Stimulated activated CD8-positive, alpha-beta memory T cell treated with anti-CD3 and anti-CD28 coated beads, Interleukin-7, amount 100 ng/mL, for 1 hour (primary cell): Measurements from ENCODE around the gene SECTM1.
"Not testable (repeated sequence)": the region's sequence is repeated elsewhere in the genome, so short reads cannot be mapped to it uniquely, and the experiment has no call there.

ENCODE experiments used
- DNase-seq, 2 donors: peaks; one replicate each; pipeline ENCODE4 v3.0.0-alpha.2; 2020; ENCODE audit warnings: low read depth in 2 of 2

SECTM1 gene

DNA sequence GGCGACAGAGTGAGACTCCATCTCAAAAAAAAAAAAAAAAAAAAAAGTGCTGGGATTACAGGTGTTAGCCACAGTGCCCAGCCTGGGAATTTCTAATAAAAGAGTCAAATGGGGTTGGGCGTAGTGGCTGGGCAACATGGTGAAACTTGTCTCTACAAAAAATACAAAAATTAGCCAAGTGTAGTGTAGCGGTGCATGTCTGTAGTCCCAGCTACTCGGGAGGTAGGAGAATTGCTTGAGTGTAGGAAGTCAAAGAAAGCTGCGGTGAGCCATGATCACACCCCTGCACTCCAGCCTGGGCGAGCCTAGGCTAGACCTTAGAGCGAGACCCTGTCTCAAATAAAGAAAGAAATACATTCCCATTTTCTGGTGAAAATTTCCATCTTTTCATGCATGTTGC lies 35.6 kb upstream of the SECTM1 start:
- DNase-seq, result no peak

DNA sequence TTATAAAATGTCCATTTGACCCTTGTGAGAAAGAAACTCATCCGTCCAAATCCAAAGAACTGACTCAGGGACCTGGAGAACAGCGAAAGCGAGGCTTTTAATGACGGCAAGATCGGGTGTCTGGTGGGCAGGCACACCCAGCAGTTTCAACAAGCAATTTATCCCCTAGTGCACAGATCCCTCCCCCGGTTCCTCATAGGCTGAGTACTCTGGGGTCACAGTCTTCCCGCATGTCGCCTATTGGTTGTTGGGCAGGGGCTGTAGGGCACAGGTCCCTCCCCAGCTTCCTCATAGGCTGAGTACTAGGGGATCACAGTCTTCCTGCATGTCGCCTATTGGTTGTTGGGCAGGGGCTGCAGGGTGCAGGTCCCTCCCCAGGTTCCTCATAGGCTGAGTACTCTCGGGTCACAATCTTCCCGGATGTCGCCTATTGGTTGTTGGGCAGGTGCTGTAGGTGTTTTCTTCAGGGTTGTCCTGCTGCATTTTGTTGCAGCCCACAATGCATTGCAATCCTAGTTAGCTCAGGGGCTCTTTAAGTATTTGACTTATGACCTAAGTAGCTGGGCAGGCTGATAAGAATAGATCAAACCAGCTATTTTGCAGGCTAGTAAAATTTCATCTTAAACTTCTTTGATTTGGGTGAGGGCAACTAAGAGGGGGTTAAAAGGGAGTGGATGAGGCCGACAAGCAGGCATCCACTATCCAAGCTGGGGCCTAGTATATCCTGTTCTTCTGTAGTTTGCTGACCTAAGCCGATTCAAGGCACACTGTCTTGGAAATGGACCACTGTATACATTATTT lies 34.4 kb upstream of the SECTM1 start:
- DNase-seq, result no peak

DNA sequence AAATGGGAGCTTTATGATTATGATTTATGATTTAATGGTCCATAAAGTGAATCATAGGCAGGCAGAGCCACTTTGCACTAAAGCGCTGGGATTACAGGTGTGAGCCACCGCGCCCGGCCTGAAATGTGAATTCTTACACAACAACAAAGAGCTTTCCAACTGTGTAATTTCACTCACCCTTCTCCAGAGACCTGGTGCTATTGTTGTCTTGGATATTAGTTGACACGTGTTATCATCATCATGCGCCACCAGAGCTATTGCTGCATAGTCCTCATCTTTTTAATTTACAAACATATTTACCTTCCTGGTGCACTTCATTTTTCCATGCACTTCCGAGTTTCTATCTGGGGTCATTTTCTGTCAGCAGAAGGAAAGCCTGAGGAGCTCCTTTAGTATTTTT lies 33.2 kb upstream of the SECTM1 start:
- no peak for DNase-seq

DNA sequence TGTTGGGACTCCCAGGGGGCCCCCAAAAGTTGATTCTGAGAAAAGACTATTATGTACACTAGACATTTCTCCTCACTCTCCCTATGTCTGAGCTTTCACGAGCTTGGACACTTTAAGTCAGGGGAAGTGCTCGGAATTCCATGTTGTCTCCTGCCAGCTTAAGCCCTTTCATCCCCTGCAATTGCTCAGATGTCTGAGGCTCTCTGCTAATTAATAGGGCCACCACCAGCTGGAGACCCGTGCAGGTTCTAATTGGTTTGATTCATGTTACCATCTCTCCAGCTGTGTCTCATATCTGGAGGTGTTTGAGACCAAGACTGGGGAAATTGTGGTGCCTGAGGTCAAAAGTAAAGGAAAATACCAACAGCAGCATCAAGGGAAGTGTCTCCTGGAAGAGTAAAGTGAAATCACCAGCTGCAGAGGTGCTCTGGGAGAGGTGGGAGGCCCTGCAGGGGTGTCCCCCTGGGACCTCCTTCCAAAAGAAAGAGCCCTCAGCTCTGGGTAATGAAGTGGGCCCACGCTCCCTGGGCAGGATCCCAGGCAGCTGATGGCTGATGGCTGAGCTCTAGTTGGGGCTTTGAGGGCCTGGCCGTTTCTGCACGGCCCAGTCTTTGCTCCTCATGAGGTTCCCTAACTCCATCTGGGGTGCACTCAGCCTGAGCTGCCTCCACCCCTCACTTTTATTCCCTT lies 32.2 kb upstream of the SECTM1 start:
- no peak for DNase-seq

DNA sequence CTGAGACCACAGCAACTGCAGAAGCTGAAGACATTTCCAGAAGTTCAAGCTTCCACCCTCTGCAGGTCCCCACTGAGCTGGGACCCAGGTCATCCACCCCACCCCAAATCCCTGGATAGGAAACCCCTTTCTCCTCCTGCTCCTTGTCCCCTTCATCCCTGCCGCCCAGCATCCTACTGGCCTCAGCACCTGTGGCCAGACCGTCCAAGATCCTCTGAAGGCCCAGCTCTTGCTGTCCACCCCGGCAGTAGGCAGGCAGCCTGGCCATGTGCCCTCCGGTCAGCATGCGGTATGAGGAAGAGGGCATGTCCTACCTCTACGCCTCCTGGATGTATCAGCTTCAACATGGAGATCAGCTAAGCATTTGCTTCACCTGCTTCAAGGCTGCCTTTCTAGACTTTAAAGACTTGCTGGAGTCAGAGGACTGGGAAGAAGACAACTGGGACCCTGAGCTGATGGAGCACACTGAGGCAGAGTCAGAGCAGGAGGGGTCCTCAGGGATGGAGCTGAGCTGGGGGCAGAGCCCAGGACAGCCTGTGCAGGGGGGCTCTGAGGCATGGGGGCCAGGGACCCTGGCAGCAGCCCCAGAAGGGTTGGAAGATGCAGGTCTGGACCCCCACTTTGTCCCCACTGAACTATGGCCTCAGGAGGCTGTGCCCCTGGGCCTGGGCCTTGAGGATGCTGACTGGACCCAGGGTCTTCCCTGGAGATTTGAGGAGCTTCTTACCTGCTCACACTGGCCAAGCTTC lies 28.5 kb upstream of the SECTM1 start:
- DNase-seq, result no peak

DNA sequence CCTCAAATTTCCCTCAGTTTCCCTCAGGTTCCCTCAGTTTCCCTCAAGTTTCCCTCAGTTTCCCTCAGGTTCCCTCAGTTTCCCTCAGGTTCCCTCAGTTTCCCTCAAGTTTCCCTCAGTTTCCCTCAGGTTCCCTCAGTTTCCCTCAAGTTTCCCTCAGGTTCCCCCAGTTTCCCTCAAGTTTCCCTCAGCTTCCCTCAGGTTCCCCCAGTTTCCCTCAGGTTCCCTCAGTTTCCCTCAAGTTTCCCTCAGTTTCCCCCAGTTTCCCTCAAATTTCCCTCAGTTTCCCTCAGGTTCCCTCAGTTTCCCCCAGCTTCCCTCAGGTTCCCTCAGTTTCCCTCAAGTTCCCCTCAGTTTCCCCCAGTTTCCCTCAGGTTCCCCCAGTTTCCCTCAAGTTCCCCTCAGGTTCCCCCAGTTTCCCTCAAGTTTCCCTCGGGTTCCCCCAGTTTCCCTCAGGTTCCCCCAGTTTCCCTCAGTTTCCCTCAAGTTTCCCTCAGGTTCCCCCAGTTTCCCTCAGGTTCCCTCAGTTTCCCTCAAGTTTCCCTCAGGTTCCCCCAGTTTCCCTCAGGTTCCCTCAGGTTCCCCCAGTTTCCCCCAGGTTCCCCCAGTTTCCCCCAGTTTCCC lies 26.0 kb upstream of the SECTM1 start:
- not testable (repeated sequence) for DNase-seq

DNA sequence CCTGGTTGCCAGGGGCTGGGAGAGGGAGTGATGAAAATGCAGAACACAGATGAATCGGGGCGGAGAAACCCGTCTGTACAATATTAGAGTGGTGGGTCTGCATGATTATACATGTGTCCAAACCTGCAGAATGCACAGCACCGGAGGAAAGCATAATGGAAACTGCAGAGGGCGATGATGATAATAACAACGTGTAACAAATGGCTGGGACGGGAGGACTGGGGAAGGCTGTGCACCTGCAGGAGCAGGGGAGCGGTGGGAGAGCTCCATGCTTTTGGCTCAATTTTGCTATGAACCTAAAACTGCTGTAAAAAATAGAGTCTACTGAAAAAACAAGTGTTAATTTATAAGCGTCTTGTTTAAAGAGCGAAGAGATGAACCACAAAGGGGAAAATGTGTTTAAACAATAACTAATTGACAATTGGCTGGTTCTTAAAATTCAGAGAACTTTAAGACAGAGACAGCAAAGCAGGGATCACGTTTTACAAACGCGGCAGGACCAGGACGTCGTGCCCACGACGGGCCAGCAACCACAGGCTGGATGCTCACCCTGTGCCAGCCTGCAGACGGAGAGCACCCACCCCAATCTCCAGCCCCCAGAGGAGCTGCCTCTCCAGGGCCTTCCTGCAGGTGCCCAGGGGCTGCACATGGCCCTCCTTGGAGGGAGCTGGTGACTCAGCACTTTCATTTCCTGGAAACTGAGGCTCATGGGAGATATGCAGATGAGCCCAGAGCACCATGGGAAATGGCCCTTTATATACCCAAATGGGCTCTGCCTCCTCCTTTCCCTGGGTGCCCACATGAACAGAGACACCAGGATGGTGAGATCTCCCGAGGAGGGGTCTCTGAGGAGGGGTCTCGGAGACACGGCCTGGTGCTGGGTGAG lies 25.1 kb upstream of the SECTM1 start, which contains the start of gene TEX19:
TSS of gene TEX19 (plus strand) at position 783 of the 886 bp plus-strand sequence. CDS start 2,904 bp downstream, outside the sequence.
- no peak for DNase-seq

DNA sequence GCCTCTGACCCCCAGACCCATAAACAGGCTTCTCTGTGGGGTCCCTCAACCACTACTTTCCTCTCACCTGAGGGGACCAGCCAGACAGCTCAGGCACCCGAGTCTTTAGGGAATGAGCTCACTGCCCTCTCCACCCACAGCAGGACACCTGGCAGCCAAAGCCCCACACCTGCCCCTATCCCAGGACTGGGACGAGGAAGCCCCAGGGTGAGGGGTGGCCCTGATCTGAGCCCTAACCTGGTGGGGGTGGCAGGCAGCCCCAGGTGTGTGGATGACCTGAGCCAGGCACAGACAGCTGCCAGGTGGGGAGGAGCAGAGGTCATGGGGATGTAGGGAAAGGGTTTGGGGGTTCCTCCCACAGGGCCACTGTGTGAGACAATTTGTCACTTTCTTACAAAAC lies 23.8 kb upstream of the SECTM1 start:
- DNase-seq, result no peak

DNA sequence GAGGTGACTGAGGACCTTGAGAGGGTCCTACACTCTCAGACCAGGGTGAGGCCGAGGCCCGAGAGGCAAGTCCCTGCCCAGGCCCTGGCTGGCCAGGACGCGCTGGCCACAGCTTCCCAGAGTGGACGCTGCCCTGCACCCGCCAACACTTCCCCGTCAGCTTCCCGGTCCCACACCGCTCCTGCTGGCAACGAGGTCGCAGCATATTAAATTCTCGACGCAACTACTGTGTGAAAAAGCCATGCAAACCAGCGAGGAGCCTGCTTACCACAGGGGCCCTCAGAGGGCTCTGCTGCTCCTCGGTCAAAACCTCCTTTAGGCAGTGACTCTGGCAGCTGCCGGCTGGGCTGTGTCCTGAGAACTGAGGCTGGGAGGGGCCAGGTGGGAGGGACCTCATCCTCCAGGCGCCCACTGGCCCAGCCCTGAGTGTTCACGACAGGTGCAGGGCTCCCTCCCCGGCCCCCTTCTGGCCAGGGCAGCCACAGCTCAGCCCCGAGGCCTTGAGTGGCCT lies 23.3 kb upstream of the SECTM1 start:
- DNase-seq, result no peak

DNA sequence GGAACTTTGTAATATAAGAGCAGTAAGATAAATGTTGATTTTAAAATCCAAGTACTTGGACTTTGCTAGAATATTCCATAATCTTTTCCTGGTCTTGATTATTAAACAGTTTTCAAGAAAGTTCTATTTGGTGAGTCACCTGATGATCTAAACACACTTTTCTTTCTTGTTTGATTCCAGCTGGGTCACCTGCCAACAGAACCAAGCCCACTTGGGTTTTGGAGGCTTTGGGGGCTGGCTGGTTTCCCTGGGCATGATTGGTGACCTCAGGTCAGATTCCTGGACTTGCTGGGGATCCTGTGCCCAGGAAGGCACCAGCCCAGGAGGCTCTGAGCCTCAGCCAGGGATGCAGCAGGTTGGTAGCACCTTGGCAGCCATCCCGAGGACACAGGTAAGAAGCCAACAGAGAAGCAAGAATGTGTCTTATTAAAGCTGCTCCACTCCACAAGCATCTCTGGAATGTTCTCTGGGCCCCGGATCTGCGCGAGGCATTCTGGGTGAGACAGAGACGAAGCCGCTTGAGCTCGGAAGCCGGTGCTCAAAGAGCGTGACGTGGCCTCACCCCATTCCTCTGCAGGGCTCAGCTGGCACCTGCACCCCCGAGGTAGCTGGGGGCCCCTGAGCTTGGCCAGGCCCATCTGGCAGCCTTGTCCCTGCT lies 22.3 kb upstream of the SECTM1 start:
- DNase-seq, result no peak

DNA sequence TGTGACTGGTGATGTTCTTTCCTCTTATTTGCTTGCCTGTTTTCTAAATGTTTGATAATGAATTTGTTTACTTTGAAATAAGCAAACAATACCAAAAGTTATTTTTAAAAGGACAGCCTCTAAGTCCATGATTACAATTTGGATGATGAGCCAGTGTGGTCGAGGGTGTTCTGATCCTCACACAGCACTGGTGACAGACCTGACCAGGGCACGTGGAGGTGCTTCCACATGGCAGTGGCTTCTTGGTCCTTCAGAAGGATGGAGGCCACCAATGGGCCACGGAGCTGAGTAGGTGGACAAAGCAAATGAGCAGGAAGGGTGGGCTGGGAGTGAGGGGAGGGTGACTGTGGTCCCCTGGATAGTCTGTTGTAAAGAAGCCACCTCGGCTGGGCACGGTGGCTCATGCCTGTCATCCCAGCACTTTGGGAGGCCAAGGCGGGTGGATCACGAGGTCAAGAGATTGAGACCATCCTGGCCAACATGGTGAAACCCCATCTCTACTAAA lies 21.3 kb upstream of the SECTM1 start:
- no peak for DNase-seq

DNA sequence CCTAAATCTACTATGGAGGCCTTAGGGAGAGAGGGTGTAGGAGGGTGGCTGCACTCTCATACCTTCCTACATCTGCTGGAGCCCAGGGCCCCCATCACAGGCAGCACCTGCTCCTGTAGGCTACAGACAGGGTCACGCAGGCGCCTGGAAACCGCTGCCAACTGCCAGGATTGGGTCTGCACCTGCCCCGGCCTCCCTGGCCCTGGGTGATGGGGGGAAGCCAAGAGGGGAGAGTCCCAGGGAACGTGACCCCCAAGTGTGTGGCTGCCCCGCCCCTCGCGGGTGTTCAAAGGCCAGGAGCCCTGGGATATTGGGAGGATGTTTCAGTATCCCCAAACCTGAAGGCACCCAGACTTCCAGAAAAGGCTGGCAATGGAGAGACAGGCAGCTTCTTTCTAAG lies 19.9 kb upstream of the SECTM1 start:
- no peak for DNase-seq

DNA sequence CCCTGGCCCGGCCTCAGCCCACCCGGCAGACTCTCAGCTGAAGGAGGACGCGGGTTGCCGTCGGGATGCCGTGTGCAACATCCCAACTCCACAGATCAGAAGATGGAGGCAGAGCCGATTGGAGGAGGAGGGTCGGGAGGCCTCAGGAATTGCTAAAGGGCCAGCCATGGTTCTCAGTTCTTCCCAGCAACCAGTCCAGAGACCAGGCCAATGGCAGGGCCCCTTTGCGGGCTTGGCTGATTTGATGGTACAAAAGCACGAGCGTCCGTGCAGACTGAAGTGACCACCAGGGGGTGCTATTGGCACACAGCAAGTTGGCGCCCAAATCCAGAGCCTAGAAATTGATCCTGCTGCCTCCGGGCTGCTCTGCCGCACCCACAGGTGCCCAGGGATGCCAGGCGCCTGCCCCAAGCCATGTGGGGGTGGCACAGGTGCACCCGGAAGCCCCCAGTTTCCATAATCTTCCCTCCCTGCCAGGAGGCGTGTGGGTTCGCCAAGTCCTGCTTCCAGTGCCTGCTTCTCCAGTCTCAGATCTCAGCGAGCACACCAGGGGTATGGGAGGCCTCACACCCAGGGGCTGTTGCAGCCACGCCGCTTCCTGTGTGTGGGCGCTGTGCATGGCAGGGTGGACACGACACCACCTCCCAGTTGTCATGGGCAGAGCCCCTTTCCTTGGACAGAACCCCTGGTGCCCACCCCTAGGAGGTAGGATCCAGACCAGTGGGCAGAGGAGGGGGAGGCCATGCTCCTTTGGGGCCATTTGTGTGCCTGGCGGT lies 18.3 kb upstream of the SECTM1 start:
- peak; percentile 53 to 72 for DNase-seq

DNA sequence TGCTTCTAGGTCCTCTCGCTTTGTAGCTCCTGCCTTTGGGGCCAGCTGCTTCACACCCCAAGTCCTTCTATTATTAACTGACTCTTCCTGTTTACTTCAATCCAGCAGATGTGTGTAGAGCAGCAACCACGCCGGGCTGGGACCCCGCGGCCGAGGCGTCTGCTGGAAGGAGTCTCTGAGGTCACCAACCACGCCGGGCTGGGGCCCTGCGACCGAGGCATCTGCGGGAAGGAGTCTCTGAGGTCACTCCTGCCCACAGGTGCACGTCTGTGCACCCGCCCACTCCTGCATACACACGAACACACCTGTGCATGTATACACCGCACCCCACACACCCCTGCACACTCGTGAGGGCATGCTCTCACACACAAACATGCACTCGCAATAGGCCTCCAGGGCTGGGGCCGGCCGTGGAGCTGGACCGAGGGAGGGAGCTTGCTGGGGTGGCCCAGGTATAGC lies 17.7 kb upstream of the SECTM1 start:
- no peak for DNase-seq

DNA sequence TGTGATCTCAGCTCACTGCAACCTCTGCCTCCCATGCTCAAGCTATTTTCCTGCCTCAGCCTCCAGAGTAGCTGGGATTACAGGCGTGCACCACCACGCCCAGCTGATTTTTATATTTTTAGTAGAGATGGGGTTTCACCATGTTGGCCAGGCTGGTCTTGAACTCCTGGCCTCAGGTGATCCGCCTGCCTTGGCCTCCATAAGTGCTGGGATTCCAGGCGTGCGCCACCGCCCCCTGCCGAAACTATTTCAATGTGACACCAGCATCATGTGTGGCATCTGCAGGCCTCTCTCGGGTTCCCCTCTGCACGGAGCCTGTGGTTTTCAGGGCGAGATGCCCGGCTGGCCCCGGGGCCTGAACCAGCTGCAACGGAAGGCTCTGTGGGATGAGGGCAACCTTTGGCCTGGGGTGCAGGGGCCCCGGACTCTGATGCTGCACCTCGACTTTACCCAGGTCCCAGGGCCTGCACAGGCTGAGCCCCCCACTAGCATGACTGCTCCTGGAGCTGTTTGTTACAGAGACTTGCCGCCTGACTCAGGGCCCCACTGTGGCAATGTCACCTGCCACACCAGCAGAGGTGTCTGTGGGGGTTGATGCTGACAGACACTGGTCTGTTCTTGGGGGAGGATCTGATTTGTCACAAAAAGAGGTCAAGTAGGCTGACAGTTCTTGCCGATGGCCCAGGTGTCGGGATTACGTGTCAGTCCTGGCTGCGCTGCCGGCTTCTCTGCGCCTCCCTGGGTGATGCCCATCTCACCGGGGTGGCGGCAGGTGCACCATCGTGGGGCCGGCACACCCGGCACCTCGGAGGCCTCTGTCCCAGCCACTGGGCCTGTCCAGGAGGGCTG lies 16.8 kb upstream of the SECTM1 start:
- DNase-seq, result no peak

DNA sequence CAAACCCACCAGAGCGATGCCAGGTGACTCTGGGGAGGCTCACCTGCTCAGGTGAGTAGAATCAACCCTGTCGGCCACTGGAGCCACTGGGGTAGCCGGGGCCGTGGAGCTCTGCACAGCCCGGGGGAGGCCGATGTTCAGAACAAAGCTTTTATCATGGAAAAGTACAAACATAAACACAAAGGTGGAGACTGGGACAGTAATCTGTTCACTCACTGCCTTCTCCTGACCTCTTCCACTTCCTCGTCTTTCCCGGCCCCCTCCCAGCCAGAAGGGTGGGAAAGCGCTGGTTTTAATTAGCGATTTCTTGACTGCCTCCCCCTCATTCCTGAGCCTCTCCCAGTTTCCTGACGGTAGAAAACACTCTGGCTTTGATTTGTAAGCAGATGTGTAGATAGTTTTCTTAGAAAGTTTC lies 15.7 kb upstream of the SECTM1 start:
- DNase-seq, result no peak

DNA sequence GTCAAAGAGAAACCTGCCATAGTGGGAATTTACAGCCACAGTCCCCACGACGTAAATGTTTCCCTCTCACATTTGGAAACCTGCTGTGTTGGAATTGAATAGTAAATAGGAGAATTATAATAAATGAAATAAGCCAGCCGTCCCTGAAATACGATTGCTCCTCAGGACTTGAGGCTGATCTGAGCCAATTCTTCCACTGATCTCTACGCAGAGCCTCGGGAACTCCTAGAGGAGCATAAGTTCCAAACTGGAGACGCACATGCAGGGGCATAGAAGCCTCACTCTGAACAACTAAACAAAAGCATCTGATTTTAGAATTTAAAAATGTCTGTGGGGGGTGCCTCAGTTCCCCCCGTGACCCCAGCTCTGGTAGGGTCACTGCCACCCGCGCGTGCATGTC lies 15.3 kb upstream of the SECTM1 start:
- DNase-seq, result no peak

DNA sequence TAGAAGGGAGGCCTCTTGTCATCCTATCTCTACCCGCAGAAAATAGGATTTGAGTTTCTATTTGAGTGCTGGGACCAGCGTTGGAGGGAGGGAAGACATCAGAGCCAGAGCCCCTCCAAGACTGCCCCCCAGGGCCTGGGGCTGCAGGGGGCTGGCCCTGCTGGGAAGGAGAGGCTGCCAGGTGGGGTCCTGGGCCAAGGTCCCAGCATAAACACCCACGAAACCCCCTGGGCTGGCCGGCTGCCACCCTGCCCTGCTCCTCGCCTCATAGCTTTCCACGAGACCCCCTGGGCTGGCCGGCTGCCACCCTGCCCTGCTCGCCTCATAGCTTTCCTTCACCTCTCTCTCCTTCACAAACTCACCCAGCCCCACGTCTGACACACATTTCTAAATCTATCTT lies 14.9 kb upstream of the SECTM1 start:
- DNase-seq, result no peak
